Activated gamma-delta T cell treated with Interleukin-2 at 50 U/mL for 16 hours (primary cell): ENCODE data around the gene TMEM45B.
"Not testable (repeated sequence)": the region's sequence is repeated elsewhere in the genome, so short reads cannot be mapped to it uniquely, and the experiment has no call there.

ENCODE experiments used
- DNase-seq: peaks from one replicate; pipeline ENCODE4 v3.0.0-alpha.2; 2020

TMEM45B gene

GRCh38 chr11:129853518-129854231 lies 38.0 kb downstream of the TMEM45B start:
- DNase-seq: peak; percentile 75

GRCh38 chr11:129854232-129854805 lies 38.7 kb downstream of the TMEM45B start:
- DNase-seq: no peak

- no peak for DNase-seq
Observed at GRCh38 chr11:129855086-129855485, 39.4 kb downstream of the TMEM45B start.

GRCh38 chr11:129856036-129856435 lies 40.4 kb downstream of the TMEM45B start:
- DNase-seq: no peak

DNA sequence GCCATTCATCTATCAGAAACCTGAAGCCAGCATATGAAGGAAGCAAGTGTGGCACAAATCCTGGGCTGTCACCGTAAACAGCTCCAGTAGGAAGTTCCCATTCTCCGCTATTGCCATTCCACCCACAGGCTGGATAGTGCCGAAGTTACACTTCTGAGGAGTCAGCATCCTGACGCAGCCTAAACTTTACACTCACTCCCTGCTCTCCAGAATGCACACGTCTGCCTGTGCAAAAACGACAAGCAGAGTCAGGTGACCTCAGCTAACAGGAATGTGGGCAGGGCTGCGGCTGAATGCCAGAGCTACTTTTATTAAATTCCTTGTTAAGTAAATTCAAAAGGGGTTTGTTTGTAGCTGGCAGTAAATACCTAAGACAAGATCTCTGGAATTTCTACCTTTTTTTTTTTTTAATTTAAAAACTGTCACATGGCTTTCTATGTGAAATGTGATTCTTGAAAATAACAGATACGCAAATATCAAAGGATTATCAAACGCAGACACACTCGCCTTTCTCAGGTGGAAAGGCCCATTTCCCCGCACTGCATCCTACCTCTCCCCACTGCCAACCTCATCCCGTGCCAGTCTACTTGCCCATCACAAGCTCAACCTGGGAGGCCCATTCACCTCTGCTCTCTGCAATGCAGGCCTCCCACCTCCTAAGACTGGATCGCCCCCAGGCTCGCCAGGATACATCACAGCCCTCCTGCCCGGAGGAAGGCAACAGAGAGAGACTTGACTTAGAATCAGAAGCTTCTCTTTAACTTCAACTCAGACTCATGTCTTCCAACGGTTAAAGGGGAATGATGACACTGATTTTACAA lies 46.3 kb downstream of the TMEM45B start:
- no peak for DNase-seq

GRCh38 chr11:129864811-129865210 lies 49.2 kb downstream of the TMEM45B start:
- DNase-seq: no peak

- no peak for DNase-seq
Observed at GRCh38 chr11:129865701-129866100, 50.1 kb downstream of the TMEM45B start.

DNA sequence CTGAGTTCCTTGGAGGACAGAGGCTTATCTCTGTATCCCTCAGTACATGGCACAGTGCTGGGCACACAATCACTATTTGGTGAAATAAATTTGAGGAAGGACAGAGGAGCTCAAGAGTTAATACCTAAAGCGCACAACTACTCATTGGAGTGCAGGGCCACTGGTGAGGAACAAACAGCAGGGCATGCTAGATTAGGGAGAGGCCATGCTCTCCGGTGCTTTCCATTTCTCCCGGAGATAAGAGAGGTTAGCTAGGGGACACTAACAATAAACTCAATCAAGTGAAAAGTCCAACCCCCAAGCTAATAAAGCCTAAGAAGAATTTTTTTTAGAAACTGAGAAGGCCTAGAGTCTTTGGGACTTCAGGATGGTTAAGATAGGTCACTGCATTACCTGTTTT lies 50.7 kb downstream of the TMEM45B start:
- DNase-seq: no peak

- DNase-seq: not testable (repeated sequence)
Observed at GRCh38 chr11:129868626-129869025, 53.0 kb downstream of the TMEM45B start.

GRCh38 chr11:129871914-129872313 lies 56.3 kb downstream of the TMEM45B start:
- DNase-seq: no peak

- no peak for DNase-seq
Observed at GRCh38 chr11:129880311-129880710, 64.7 kb downstream of the TMEM45B start.

GRCh38 chr11:129881570-129882170 lies 66.0 kb downstream of the TMEM45B start:
- DNase-seq: peak; percentile 40

DNA sequence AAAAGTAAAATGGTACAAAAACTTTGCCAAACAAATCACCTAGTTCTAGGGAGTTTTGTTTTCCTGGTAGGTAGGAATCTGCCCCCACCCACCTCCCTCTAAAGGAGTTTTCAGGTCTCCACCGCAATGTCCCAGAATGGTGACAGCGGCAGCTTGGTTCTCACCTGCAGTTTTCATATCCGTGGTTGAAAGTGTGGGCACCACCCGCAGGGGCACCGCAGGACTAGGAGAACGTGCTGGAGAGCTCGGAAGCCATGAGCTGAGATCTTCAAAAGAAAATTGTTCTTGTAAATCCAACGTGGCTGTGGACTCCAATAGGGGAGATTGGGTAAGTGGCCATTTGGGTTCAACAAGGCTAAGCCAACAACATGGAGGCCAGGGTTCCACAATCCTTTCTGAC lies 68.9 kb downstream of the TMEM45B start:
- no peak for DNase-seq

DNA sequence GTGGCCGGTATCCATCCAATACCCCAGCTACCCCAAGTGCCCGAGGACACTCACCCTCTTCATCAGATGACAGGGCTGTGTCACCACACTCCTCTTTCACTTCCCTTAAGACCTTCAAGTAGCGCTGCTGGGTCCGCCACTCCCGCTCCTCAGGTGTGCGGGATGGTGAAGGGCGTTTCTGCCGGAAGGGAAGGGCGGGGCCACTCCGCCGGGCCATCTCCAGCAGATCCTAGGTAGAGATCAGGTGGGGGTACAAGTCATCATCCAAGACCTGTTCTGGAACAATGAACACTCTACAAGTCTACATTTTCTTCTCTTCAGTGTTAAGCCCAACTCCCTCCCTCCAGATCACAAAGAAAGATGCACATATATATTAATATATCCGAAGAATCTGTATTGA lies 69.7 kb downstream of the TMEM45B start:
- DNase-seq: no peak

- DNase-seq: peak; percentile 20
Observed at GRCh38 chr11:129888451-129888850, 72.8 kb downstream of the TMEM45B start.

- no peak for DNase-seq
Observed at GRCh38 chr11:129894278-129895125, 78.9 kb downstream of the TMEM45B start.

- DNase-seq: peak; percentile 87
Observed at GRCh38 chr11:129895126-129896041, 79.7 kb downstream of the TMEM45B start, which contains the start of gene NFRKB. NFRKB (minus strand) TSS chr11:129895578; CDS start chr11:129892849, 2,729 bp downstream.

GRCh38 chr11:129896062-129896461 lies 80.4 kb downstream of the TMEM45B start:
- DNase-seq: no peak

DNA sequence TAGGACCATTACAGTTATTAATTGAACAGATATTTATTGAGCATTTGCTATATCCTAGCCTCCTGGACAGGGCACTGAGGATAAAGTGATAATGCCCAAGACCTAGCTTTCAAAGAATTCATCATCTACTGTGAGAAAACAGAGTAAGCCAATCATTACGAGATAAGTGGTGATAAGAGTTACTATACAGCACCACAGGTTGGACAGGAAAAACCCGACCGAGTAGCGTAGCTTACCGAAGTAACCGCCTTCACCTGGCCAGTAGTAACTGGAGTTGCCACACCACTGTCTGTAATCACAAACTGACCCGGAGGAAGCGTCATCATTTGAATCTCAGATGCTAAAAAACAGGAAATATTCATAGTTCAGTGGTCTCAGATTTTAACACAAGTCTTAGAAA lies 89.8 kb downstream of the TMEM45B start:
- no peak for DNase-seq
